Liver (tissue), 9 donors: Measurements from ENCODE around the gene RTBDN. TPM values are rescaled to one million over a fixed set of nuclear protein-coding genes. Genes with fewer than 3 reads are reported as not detected.

Experiments used
- DNase-seq: peaks from one replicate; pipeline ENCODE4 v3.0.0-alpha.2; 2017; ENCODE audit warnings: low spot score
- H3K27ac ChIP-seq, 2 donors: one replicate each; pipeline ENCODE4 v1.7.0; 2013; ENCODE audit warnings: inconsistent platforms in 2 of 2, low read length in 2 of 2, control low read depth in 1 of 2, low read depth in 1 of 2, mild to moderate bottlenecking in 1 of 2
- H3K27me3 ChIP-seq, 4 donors: one replicate each; pipeline versions ENCODE4 v1.6.1 to v1.7.0; 2013; ENCODE audit warnings: low read length in 3 of 4, inconsistent platforms in 1 of 4, mild to moderate bottlenecking in 1 of 4, moderate library complexity in 1 of 4; ENCODE audit not compliant: control insufficient read depth in 4 of 4, insufficient read depth in 4 of 4
- H3K36me3 ChIP-seq, 4 donors: one replicate each; pipeline versions ENCODE4 v1.6.1 to v1.7.0; 2013; ENCODE audit warnings: low read length in 3 of 4, mild to moderate bottlenecking in 3 of 4, low read depth in 1 of 4, moderate library complexity in 1 of 4; ENCODE audit not compliant: control insufficient read depth in 4 of 4, insufficient read depth in 3 of 4
- H3K4me1 ChIP-seq, 4 donors: one replicate each; pipeline versions ENCODE4 v1.6.1 to v1.7.0; 2013; ENCODE audit warnings: low read length in 3 of 4, mild to moderate bottlenecking in 3 of 4, moderate library complexity in 1 of 4; ENCODE audit not compliant: control insufficient read depth in 4 of 4, insufficient read depth in 4 of 4
- H3K4me3 ChIP-seq, 3 donors: one replicate each; pipeline versions ENCODE4 v1.6.1 to v1.7.0; 2013; ENCODE audit warnings: low read length in 3 of 3, control low read depth in 1 of 3, low read depth in 1 of 3, mild to moderate bottlenecking in 1 of 3
- H3K9ac ChIP-seq, 2 donors: one replicate each; pipeline ENCODE4 v1.7.0; 2013; ENCODE audit warnings: low read length in 2 of 2, mild to moderate bottlenecking in 2 of 2, moderate library complexity in 2 of 2, control low read depth in 1 of 2, low read depth in 1 of 2
- H3K9me3 ChIP-seq, 4 donors: one replicate each; pipeline versions ENCODE4 v1.6.1 to v1.7.0; 2013; ENCODE audit warnings: low read length in 3 of 4; ENCODE audit not compliant: control insufficient read depth in 4 of 4
- ATF3 ChIP-seq: IDR thresholded peaks from 2 replicates; pipeline ENCODE4 v1.6.1; 2016; ENCODE audit warnings: antibody characterized with exemption
- EGR1 ChIP-seq, 2 donors: IDR thresholded peaks; 2 replicates each; pipeline ENCODE4 v1.6.1; 2016 to 2018; ENCODE audit warnings: antibody characterized with exemption in 2 of 2, low read depth in 2 of 2
- FOXA1 ChIP-seq: IDR thresholded peaks from 2 replicates; pipeline ENCODE4 v1.6.1; 2016; ENCODE audit warnings: antibody characterized with exemption
- FOXA2 ChIP-seq: IDR thresholded peaks from 2 replicates; pipeline ENCODE4 v1.6.1; 2016; ENCODE audit warnings: antibody characterized with exemption
- HNF4A ChIP-seq, 2 donors: conservative IDR thresholded peaks; 2 replicates each; pipeline ENCODE4 v1.6.1; 2016; ENCODE audit warnings: antibody characterized with exemption in 2 of 2, mild to moderate bottlenecking in 2 of 2
- JUND ChIP-seq, 2 donors: IDR thresholded peaks; 2 replicates each; pipeline ENCODE4 v1.6.1; 2016; ENCODE audit warnings: antibody characterized with exemption in 2 of 2
- MAX ChIP-seq: IDR thresholded peaks from 2 replicates; pipeline ENCODE4 v1.6.1; 2016; ENCODE audit warnings: antibody characterized with exemption
- NR2F2 ChIP-seq: IDR thresholded peaks from 2 replicates; pipeline ENCODE4 v1.6.1; 2016; ENCODE audit warnings: antibody characterized with exemption
- RAD21 ChIP-seq, 2 donors: IDR thresholded peaks; 2 replicates each; pipeline ENCODE4 v1.6.1; 2016; ENCODE audit warnings: antibody characterized with exemption in 2 of 2, mild to moderate bottlenecking in 2 of 2
- RXRA ChIP-seq, 2 donors: IDR thresholded peaks; 2 replicates each; pipeline ENCODE4 v1.6.1; 2017 to 2018; ENCODE audit warnings: antibody characterized with exemption in 2 of 2, mild to moderate bottlenecking in 1 of 2
- SP1 ChIP-seq: IDR thresholded peaks from 2 replicates; pipeline ENCODE4 v1.6.1; 2018; ENCODE audit warnings: antibody characterized with exemption, mild to moderate bottlenecking
- TAF1 ChIP-seq: conservative IDR thresholded peaks from 2 replicates; pipeline ENCODE4 v1.6.1; 2016; ENCODE audit warnings: antibody characterized with exemption, mild to moderate bottlenecking
- YY1 ChIP-seq: IDR thresholded peaks from 2 replicates; pipeline ENCODE4 v1.6.1; 2016; ENCODE audit warnings: antibody characterized with exemption, mild to moderate bottlenecking
- ZBTB33 ChIP-seq: IDR thresholded peaks from 2 replicates; pipeline ENCODE4 v1.6.1; 2016; ENCODE audit warnings: antibody characterized with exemption
- WGBS: extraction: QIAGEN DNeasy Blood & Tissue Kit; methylation state at CpG from one replicate; pipeline ENCODE4 v1.1.7; 2013; 5-methylcytosine and 5-hydroxymethylcytosine counted together
- polyA plus RNA-seq, 2 donors: library from polyadenylated mRNA; stranded (reverse) in 1 of 2; unstranded in 1 of 2; fragments of 200-250 nt in 1 of 2; fragments of >200 nt in 1 of 2; fragmentation: Nextera tagmentation in 1 of 2; extraction: Ambion mirVana in 1 of 2; gene quantifications; one replicate each; pipeline versions ENCODE4 v1.2.1 to v1.2.3, GENCODE V29; 2013 to 2015
- total RNA-seq, 2 donors: library from RNA; depleted of rRNA; stranded (reverse); fragments of >200 nt; gene quantifications; one replicate each; pipeline ENCODE4 v1.2.3, GENCODE V29; 2014
- TF ChIP-seq, protein P1 (sequence below): fragments of 150-350 bp; IDR thresholded peaks from 2 replicates; pipeline ENCODE4 v1.5.1; 2017; ENCODE audit warnings: improper control_type of control experiment, low read depth, low read length; ENCODE audit not compliant: missing input control
- TF ChIP-seq, protein P2 (sequence below): IDR thresholded peaks from 2 replicates; pipeline ENCODE4 v1.6.1; 2016; ENCODE audit warnings: antibody characterized with exemption, mild to moderate bottlenecking
- donor health status: healthy.
- donor health status: healthy.
- donor health status: healthy.
- donor health status: healthy.
- donor health status: healthy.

Gene RTBDN
- total and polyA plus RNA-seq, 4 donors: not detected

- Histone ChIP-seq H3K36me3 (no peaks in the 10 kb centered on the region), H3K27me3 (no peaks in the 10 kb centered on the region), H3K9ac (peak overlapping the region; percentile 75 to 96), H3K4me3 (peak overlapping the region; percentile 58 to 66 (median 59)), H3K4me1 (peaks cover 7 to 38% (median 21%) of the 10 kb centered on the region in 4 donors), H3K27ac (peak overlapping the region; percentile 98 to 99), H3K9me3 (no peaks in the 10 kb centered on the region)
- no peak for TF ChIP-seq FOXA2
- TF ChIP-seq EGR1 (IDR thresholded peaks at IDR 0.05; ENCODE audit: low read depth in 2 of 2): peak; percentile 35 to 58
- TF ChIP-seq, protein P1, sequence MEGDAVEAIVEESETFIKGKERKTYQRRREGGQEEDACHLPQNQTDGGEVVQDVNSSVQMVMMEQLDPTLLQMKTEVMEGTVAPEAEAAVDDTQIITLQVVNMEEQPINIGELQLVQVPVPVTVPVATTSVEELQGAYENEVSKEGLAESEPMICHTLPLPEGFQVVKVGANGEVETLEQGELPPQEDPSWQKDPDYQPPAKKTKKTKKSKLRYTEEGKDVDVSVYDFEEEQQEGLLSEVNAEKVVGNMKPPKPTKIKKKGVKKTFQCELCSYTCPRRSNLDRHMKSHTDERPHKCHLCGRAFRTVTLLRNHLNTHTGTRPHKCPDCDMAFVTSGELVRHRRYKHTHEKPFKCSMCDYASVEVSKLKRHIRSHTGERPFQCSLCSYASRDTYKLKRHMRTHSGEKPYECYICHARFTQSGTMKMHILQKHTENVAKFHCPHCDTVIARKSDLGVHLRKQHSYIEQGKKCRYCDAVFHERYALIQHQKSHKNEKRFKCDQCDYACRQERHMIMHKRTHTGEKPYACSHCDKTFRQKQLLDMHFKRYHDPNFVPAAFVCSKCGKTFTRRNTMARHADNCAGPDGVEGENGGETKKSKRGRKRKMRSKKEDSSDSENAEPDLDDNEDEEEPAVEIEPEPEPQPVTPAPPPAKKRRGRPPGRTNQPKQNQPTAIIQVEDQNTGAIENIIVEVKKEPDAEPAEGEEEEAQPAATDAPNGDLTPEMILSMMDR: no peak
- TF ChIP-seq RAD21 (IDR thresholded peaks at IDR 0.05): peak in 1 of 2 donors; percentile 5
- TF ChIP-seq, protein P2, sequence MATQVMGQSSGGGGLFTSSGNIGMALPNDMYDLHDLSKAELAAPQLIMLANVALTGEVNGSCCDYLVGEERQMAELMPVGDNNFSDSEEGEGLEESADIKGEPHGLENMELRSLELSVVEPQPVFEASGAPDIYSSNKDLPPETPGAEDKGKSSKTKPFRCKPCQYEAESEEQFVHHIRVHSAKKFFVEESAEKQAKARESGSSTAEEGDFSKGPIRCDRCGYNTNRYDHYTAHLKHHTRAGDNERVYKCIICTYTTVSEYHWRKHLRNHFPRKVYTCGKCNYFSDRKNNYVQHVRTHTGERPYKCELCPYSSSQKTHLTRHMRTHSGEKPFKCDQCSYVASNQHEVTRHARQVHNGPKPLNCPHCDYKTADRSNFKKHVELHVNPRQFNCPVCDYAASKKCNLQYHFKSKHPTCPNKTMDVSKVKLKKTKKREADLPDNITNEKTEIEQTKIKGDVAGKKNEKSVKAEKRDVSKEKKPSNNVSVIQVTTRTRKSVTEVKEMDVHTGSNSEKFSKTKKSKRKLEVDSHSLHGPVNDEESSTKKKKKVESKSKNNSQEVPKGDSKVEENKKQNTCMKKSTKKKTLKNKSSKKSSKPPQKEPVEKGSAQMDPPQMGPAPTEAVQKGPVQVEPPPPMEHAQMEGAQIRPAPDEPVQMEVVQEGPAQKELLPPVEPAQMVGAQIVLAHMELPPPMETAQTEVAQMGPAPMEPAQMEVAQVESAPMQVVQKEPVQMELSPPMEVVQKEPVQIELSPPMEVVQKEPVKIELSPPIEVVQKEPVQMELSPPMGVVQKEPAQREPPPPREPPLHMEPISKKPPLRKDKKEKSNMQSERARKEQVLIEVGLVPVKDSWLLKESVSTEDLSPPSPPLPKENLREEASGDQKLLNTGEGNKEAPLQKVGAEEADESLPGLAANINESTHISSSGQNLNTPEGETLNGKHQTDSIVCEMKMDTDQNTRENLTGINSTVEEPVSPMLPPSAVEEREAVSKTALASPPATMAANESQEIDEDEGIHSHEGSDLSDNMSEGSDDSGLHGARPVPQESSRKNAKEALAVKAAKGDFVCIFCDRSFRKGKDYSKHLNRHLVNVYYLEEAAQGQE: peak; percentile 35
- peak; percentile 37 for TF ChIP-seq MAX
- peak; percentile 58 for TF ChIP-seq NR2F2
- TF ChIP-seq RXRA (IDR thresholded peaks at IDR 0.05): peak; percentile 47 to 60
- TF ChIP-seq YY1: peak; percentile 12
- peak; percentile 44 to 55 for TF ChIP-seq HNF4A (conservative IDR thresholded peaks at IDR 0.05)
- no peak for TF ChIP-seq JUND (IDR thresholded peaks at IDR 0.05)
- TF ChIP-seq SP1: peak; percentile 58
- TF ChIP-seq ATF3: no peak
- DNase-seq: peak; percentile 83
- WGBS: under 1% methylated on average over 12 of the region's 12 CpGs
Measured at GRCh38 chr19:12788682-12789097, 45.7 kb downstream of the RTBDN start.

GRCh38 chr19:12788042-12788681 lies 46.2 kb downstream of the RTBDN start:
- Histone ChIP-seq H3K4me1 (peaks cover 8 to 43% (median 25%) of the 10 kb centered on the region in 4 donors), H3K4me3 (peak overlapping the region in 1 of 3 donors; percentile 58), H3K27ac (peak overlapping the region; percentile 98 to 99), H3K9ac (peak overlapping the region; percentile 16 to 75), H3K36me3 (no peaks in the 10 kb centered on the region), H3K9me3 (no peaks in the 10 kb centered on the region), H3K27me3 (no peaks in the 10 kb centered on the region)
- no peak for DNase-seq
- 50% methylated on average over 4 of the region's 4 CpGs for WGBS
- no peak for TF ChIP-seq FOXA1
- no peak for TF ChIP-seq RAD21 (IDR thresholded peaks at IDR 0.05)
- TF ChIP-seq, protein P1: no peak
- TF ChIP-seq FOXA2: no peak
- no peak for TF ChIP-seq HNF4A (conservative IDR thresholded peaks at IDR 0.05)
- TF ChIP-seq SP1: no peak
- no peak for TF ChIP-seq TAF1
- no peak for TF ChIP-seq RXRA (IDR thresholded peaks at IDR 0.05)
- no peak for TF ChIP-seq MAX
- TF ChIP-seq JUND (IDR thresholded peaks at IDR 0.05): no peak
- TF ChIP-seq, protein P2: no peak
- TF ChIP-seq NR2F2: no peak
- no peak for TF ChIP-seq ZBTB33
